Endothelial cell of coronary artery (primary cell): ENCODE results near the gene UBTF. TPM values are rescaled to one million over a fixed set of nuclear protein-coding genes. Genes with fewer than 3 reads are reported as not detected.

Experiments
- total RNA-seq: library from RNA; depleted of rRNA; stranded (reverse); fragments of >200 nt; gene quantifications from 2 replicates; pipeline ENCODE4 v1.2.3, GENCODE V29; 2014

The UBTF gene
- 47.6 and 55.3 TPM in 2 replicates for total RNA-seq

GRCh38 chr17:44219616-44220212 lies at the start of gene UBTF:
TSS of gene UBTF (minus strand) at chr17:44219675. CDS start at chr17:44218229, 1,446 bp downstream.

GRCh38 chr17:44267818-44268490 lies 48.5 kb upstream of the UBTF start, which contains the start of gene SLC4A1:
TSS of gene SLC4A1 (minus strand) at chr17:44268135. CDS start at chr17:44262866, 5,269 bp downstream.

DNA sequence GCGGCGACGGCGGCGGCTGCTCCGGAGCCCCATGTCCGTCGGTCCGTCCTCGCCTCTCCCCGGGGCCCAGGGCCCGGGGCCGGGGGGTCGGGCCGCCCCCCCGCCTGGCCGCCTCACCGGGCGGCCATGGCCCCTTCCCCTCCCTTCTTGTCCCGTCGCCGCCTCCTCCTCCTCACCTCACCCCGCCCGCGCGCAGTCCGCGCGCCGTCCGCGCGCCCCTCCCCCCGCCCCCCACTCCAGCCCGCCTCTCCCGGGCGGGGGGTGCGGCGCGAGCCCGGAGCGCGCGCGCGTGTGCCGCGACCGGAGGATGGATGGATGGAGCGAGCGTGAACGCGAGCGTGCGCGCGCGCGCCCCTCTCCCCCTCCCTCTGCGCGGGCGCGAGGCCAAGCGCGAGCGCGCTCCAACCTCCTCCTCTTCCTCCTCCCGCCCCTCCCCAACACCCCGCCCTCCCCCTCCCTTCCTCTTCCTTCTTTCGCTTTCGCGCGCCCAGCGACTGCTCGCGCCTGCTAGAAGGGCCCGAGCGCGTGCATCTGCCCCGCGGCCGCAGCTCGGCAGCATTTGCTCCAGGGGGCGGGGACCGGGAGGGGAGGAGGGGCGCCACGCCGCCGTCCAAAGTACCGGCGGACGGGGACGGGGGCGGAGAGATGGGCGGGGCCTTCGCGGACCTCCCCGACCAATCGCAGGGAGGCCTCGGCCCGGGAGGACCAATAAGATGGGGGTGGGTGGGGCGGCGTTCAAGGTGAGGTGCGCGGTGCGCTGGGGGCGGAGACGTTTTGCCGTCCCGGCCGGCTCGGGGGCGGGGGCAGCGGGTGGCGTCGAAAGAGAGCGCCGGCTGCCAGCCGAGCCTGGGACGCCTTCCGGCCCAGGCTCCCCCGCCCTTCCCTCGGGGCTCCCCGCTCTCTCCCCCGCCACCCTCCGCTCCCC lies 19.7 kb downstream of the UBTF start, which contains the start of gene ATXN7L3:
ATXN7L3 (minus strand) TSS at position 332 of the 925 bp plus-strand sequence. CDS start 1,814 bp downstream, outside the sequence.

DNA sequence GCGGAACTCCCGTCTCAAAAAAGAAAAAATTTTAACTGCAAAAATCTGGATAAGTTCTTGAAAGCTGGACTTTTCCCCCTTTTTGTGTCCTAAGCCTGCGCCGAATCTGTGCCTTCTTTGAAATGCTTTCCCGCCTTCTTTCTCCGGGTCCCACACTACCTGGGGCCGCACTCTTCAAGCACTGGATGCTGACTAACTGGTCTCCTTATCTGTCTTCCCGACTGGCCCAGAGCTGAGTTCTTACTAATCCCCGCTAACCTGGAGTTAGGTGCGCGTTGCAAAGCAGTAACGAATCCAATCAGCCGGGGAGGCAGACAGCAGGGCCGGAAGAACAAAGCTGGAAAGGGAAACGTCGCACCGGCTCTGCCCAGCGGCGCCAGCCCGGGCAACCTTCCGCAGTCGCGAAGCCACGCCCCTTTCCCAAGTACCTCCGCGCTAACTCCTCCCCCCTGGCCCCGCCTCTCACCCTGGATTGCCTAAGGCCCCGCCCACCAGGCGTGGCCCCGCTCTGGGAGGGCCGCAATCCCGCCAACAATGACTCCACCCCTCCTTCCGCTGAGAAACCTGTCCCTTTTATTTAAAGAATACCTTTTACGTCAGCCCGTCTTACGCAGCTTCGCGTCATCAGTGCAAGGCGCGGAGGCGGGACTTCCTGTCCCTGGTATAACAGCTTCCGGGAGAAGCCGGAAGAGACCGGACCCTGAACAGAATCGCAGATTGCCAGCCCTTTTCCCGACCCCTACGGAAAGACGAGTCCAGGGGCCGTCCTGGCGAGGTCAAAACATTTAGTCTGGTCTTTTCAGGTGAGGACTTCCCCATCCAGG lies 33.0 kb downstream of the UBTF start, which contains the start of gene TMUB2:
TMUB2 (plus strand) TSS at position 666 of the 824 bp plus-strand sequence. CDS start 737 bp downstream, outside the sequence.

GRCh38 chr17:44170499-44171201 lies 48.8 kb downstream of the UBTF start, which contains the start of gene ASB16:
TSS of gene ASB16 (plus strand) at chr17:44170704. CDS start at chr17:44170790, 86 bp downstream.

Other genes with a start within 250 kb of the UBTF start
- gene NAGS, start 215.1 kb downstream of the UBTF start, total RNA-seq: 1.3 and 6.4 TPM in 2 replicates
- gene TMEM101, start 204.7 kb downstream of the UBTF start, total RNA-seq: 60.2 and 87.8 TPM in 2 replicates
- gene LSM12, start 153.0 kb downstream of the UBTF start, total RNA-seq: 26.1 and 28.3 TPM in 2 replicates
- 19.3 and 24.1 TPM in 2 replicates for gene G6PC3, start 148.9 kb downstream of the UBTF start, total RNA-seq
- gene HDAC5, start 96.0 kb downstream of the UBTF start, total RNA-seq: 19.9 and 23.4 TPM in 2 replicates
- gene HROB, start 77.7 kb downstream of the UBTF start, total RNA-seq: 1.0 and 1.5 TPM in 2 replicates
- gene ASB16, start 49.0 kb downstream of the UBTF start, total RNA-seq: not detected in 2 replicates
- 22.6 and 26.0 TPM in 2 replicates for gene TMUB2, start 32.7 kb downstream of the UBTF start, total RNA-seq
- gene ATXN7L3, start 19.8 kb downstream of the UBTF start, total RNA-seq: 32.9 and 38.3 TPM in 2 replicates
- not detected in 2 replicates for gene SLC4A1, start 48.5 kb upstream of the UBTF start, total RNA-seq
- 0.47 and 0.54 TPM in 2 replicates for gene RUNDC3A, start 88.9 kb upstream of the UBTF start, total RNA-seq
- gene SLC25A39, start 105.1 kb upstream of the UBTF start, total RNA-seq: 66.9 and 81.9 TPM in 2 replicates
- 238 and 353 TPM in 2 replicates for gene GRN, start 125.6 kb upstream of the UBTF start, total RNA-seq
- 4.6 and 9.5 TPM in 2 replicates for gene FAM171A2, start 144.2 kb upstream of the UBTF start, total RNA-seq
- 0.18 and 0.28 TPM in 2 replicates for gene ITGA2B, start 170.0 kb upstream of the UBTF start, total RNA-seq